HG02981 (cell line): ENCODE results near the gene FCER2.

Experiments
- ATAC-seq: cut with Tn5 transposase; IDR thresholded peaks from one replicate; pipeline ENCODE4 v1.9.1; 2021; ENCODE audit warnings: mild to moderate bottlenecking, moderate library complexity; ENCODE audit not compliant: unreplicated experiment

Gene FCER2

GRCh38 chr19:7701049-7701653 lies 780 bp downstream of the FCER2 start:
- ATAC-seq = no peak

GRCh38 chr19:7699417-7700401 lies 2.2 kb downstream of the FCER2 start:
- ATAC-seq = no peak

GRCh38 chr19:7699003-7699402 lies 2.9 kb downstream of the FCER2 start:
- ATAC-seq = no peak

- ATAC-seq = no peak
Measured at GRCh38 chr19:7698583-7698982, 3.3 kb downstream of the FCER2 start.

GRCh38 chr19:7697721-7698287 lies 4.1 kb downstream of the FCER2 start:
- ATAC-seq = no peak

GRCh38 chr19:7694499-7694898 lies 7.4 kb downstream of the FCER2 start:
- no peak for ATAC-seq

GRCh38 chr19:7692417-7693088 lies 9.4 kb downstream of the FCER2 start:
- ATAC-seq = no peak

- ATAC-seq = no peak
Measured at GRCh38 chr19:7691497-7691896, 10.4 kb downstream of the FCER2 start.

GRCh38 chr19:7690779-7691258 lies 11.1 kb downstream of the FCER2 start:
- ATAC-seq = no peak

GRCh38 chr19:7689165-7689564 lies 12.8 kb downstream of the FCER2 start:
- ATAC-seq = no peak

GRCh38 chr19:7687177-7687576 lies 14.8 kb downstream of the FCER2 start:
- no peak for ATAC-seq

GRCh38 chr19:7685546-7686445 lies 16.1 kb downstream of the FCER2 start:
- no peak for ATAC-seq

- no peak for ATAC-seq
Measured at GRCh38 chr19:7682175-7682855, 19.6 kb downstream of the FCER2 start.

- no peak for ATAC-seq
Measured at GRCh38 chr19:7681340-7682174, 20.4 kb downstream of the FCER2 start.

- ATAC-seq = no peak
Measured at GRCh38 chr19:7680606-7681339, 21.2 kb downstream of the FCER2 start, which contains the start of gene TRAPPC5. Gene TRAPPC5 (plus strand): TSS chr19:7680833. CDS start chr19:7682254, 1,421 bp downstream.

GRCh38 chr19:7679771-7680605 lies 21.9 kb downstream of the FCER2 start:
- ATAC-seq = no peak
